GM10266 (cell line): ENCODE data around the gene TGFA.

Source experiments
- DNase-seq: peaks from one replicate; pipeline ENCODE4 v3.0.0; 2012; ENCODE audit errors: extremely low spot score
- CTCF ChIP-seq: IDR thresholded peaks from 2 replicates; pipeline ENCODE4 v1.5.1; 2012; ENCODE audit warnings: mild to moderate bottlenecking, low read depth; ENCODE audit not compliant: control insufficient read depth, insufficient read depth; ENCODE audit errors: missing control alignments

TGFA gene

GRCh38 chr2:70574618-70575017 is 21.0 kb upstream of the TGFA start:
- TF ChIP-seq CTCF, result no peak
- DNase-seq, result no peak

- TF ChIP-seq CTCF, result no peak
- DNase-seq, result no peak
These were observed 20.5 kb upstream of the TGFA start for GRCh38 chr2:70574109-70574508.

GRCh38 chr2:70570041-70570661 is 16.5 kb upstream of the TGFA start:
- DNase-seq, result no peak
- TF ChIP-seq CTCF, result no peak

- DNase-seq, result no peak
These were observed 15.9 kb upstream of the TGFA start for GRCh38 chr2:70569559-70569958.

GRCh38 chr2:70566906-70567305 is 13.3 kb upstream of the TGFA start:
- no peak for DNase-seq
- no peak for TF ChIP-seq CTCF

More at GRCh38 chr2:70569559-70569958, 15.9 kb upstream of the TGFA start:
- no peak for TF ChIP-seq CTCF

GRCh38 chr2:70566464-70566863 is 12.8 kb upstream of the TGFA start:
- DNase-seq, result no peak
- TF ChIP-seq CTCF, result no peak

GRCh38 chr2:70565039-70565731 is 11.6 kb upstream of the TGFA start:
- no peak for DNase-seq
- TF ChIP-seq CTCF, result no peak
